HAP-1 (cell line): ENCODE results near the gene ATP9B.

Experiments used
- DNase-seq, 2 experiments: peaks; one replicate each; pipeline ENCODE4 v3.0.0-alpha.2; 2016 to 2020; ENCODE audit warnings: low spot score in 2 of 2
- H3K27me3 ChIP-seq: fragments of 250-450 bp; sonication (Bioruptor Pico); 2 replicates; pipeline ENCODE4 v1.5.1; 2020; ENCODE audit warnings: low read depth, mild to moderate bottlenecking, moderate library complexity
- H3K36me3 ChIP-seq: fragments of 250-450 bp; sonication (Bioruptor Pico); replicated peaks from 2 replicates; pipeline ENCODE4 v1.5.1; 2020; ENCODE audit warnings: mild to moderate bottlenecking
- H3K4me1 ChIP-seq: fragments of 250-450 bp; sonication (Bioruptor Pico); 2 replicates; pipeline ENCODE4 v1.5.1; 2020; ENCODE audit warnings: mild to moderate bottlenecking
- H3K4me3 ChIP-seq: fragments of 250-450 bp; sonication (Bioruptor Pico); 2 replicates; pipeline ENCODE4 v1.5.1; 2020; ENCODE audit warnings: mild to moderate bottlenecking, moderate library complexity
- H3K9me3 ChIP-seq: fragments of 250-450 bp; sonication (Bioruptor Pico); 2 replicates; pipeline ENCODE4 v1.5.1; 2020; ENCODE audit warnings: mild to moderate bottlenecking, moderate library complexity
- in situ Hi-C: fragments of 300-500 bp; cut with MboI; formaldehyde crosslinking; loops from 3 replicates; pipeline ENCODE4 v1.14.3; 2020; ENCODE audit warnings: low sequenced_read_pairs, inconsistent platforms, mixed read lengths

ATP9B gene

DNA sequence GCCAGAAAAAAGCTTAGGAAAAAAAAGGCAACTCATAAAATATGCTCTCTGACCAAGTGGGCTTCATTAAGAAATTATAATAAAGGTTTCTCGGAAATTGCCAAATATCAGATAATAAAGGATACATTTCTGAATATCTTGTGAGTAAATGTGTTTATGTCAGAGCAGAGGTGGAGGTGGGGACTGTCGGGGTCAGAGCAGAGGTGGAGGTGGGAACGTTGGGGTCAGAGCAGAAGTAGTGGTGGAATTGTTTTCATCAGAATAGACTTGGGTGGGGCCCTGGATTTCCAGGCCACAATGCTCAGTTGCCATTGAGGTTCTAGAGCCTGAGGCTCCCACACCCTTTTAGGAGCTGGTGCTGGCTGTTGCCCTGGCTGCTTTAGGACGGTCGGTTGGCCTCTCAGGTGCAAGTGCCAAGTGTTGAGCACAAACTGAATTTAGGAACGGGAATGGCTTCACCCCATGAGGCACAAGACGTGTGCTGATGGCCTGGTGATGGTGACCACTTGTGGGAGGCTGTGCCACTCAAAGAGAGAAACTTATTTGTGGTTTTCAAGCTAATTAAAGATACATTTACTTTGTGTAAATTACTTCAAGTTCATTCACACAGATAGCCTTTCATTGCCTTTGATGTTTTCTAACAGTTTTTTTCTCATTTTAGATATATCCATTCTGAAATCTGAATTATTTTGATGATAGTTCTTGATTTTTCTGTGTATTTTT lies 131.5 kb downstream of the ATP9B start:
- peak in 1 of 2 experiments; percentile 31 for DNase-seq
- Histone ChIP-seq H3K9me3 (no peaks in the 10 kb centered on the region), H3K27me3 (no peaks in the 10 kb centered on the region), H3K4me1 (no peaks in the 10 kb centered on the region), H3K36me3 (no peaks in the 10 kb centered on the region), H3K4me3 (no peak overlapping the region)
- in situ Hi-C loops: no loop called here

GRCh38 chr18:79203017-79203605 lies 133.9 kb downstream of the ATP9B start:
- no peak overlapping the region for H3K4me3 ChIP-seq
- no peaks in the 10 kb centered on the region for H3K9me3 ChIP-seq
- H3K36me3 ChIP-seq: no peaks in the 10 kb centered on the region
- no peak for DNase-seq
- H3K27me3 ChIP-seq: no peaks in the 10 kb centered on the region
- no peaks in the 10 kb centered on the region for H3K4me1 ChIP-seq
- in situ Hi-C loops: no loop called here

DNA sequence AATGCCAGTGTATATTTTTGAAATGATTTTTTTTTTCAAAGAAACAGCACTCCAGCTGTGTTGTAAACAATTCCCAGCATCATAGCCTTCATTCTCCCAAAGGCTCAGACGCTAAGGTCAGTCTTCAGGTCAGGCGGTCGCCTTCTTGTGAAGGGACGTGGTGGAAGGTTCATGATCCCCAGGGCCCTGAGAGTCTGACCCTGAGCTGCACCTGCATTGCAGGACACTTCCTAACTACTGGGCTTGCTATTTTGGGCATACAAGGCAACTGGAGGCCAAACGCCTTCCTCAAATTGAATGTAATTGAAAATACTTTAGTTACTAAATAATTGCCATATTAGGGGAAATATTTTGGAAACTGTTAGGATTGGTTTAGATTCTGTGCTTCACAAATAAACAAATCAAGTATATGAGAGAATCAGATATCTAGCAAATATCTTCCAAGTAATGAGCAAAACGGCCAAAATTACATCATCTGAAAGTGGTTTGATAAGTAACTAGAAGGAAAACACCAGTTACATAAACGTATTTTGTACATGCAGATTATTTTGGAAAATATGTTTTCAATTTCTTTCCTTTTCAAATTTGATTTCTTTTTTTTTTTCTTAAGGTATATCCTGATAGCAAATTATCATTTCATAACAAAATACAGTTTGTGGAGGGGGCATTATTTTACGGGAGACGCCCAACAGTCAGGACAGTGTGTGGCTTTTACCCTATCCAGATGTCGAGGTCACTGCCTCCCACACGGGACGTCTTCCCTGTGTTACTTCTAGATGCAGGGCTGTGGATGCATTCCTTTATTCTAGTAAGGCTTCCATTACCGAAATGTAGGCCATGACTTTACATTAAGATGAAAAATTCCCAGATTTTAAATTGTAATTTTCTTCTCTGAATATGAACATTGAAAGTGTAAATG lies 136.0 kb downstream of the ATP9B start:
- no peak for DNase-seq
- no peaks in the 10 kb centered on the region for H3K27me3 ChIP-seq
- H3K4me3 ChIP-seq: no peak overlapping the region
- H3K36me3 ChIP-seq: no peaks in the 10 kb centered on the region
- no peaks in the 10 kb centered on the region for H3K9me3 ChIP-seq
- in situ Hi-C loops: no loop called here
- H3K4me1 ChIP-seq: no peaks in the 10 kb centered on the region

- H3K4me3 ChIP-seq: no peak overlapping the region
- no peaks in the 10 kb centered on the region for H3K4me1 ChIP-seq
- no peaks in the 10 kb centered on the region for H3K36me3 ChIP-seq
- DNase-seq: no peak
- in situ Hi-C loops: no loop called here
- no peaks in the 10 kb centered on the region for H3K27me3 ChIP-seq
- H3K9me3 ChIP-seq: no peaks in the 10 kb centered on the region
Measured at GRCh38 chr18:79206444-79206843, 137.2 kb downstream of the ATP9B start.

DNA sequence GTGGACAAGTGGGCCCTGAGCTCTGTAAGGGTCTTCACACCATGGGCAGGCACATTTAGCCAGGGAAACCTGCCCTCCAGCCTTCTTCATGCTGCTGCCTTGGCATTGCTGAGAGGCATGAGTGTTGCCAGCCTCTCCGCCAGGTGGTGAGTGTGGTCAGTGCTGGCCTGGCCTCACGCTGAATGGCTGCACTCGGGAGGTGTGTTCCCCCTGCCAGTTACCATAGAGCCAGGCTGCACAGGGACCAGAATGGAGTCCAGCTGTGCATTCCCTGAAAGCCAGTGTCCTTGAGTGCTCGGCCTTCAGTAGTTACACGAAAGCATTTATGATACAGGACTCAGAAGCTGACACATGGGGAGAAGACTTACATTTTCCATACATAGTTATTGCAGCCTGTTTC lies 139.7 kb downstream of the ATP9B start:
- no peaks in the 10 kb centered on the region for H3K27me3 ChIP-seq
- peaks cover 9% of the 10 kb centered on the region for H3K4me1 ChIP-seq
- H3K9me3 ChIP-seq: no peaks in the 10 kb centered on the region
- H3K4me3 ChIP-seq: no peak overlapping the region
- no peak for DNase-seq
- no peaks in the 10 kb centered on the region for H3K36me3 ChIP-seq
- in situ Hi-C loops: no loop called here

DNA sequence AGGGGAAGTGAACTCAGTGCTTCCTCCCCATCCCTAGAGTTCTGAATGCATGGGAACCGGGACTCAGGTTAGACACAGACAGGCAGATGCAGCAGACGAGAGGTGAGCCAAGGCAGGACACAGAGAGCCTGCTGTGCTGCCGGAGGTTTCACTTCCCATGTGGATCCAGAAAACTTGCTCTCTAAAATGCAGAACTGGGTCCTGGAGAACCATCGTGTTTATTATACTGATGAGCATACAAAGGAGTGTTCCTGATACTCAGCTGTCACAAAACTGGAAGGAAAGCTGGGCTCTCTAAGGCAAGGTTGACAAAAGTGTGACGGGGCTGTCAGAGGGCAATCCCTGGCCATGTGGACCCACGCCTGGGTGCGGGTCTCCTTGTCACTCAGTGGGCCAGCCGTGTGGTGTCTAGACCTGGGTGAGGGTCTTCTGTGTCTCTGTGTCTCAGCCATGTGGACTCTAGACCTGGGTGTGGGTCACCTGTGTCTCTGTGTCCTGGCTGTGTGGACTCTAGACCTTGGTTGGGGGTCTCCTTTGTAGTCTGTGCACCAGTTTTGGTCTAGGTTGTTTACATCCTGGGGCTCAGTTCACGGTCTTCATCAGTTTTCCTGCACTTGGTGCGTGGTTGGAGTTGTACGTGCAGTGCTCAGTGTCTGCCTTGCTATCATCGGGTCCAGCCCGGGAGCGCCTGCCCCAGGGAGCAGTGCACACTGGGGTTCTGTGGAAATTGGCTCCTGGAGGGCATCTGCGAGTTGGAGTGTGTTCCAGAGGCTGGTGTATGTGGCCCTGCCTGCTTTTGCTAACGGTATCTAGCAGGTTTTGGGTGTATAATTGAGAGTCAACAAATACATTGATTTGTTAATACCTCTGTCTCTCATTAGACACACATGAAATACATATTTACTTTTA lies 141.1 kb downstream of the ATP9B start:
- H3K36me3 ChIP-seq: no peaks in the 10 kb centered on the region
- H3K27me3 ChIP-seq: no peaks in the 10 kb centered on the region
- in situ Hi-C loops: no loop called here
- H3K9me3 ChIP-seq: no peaks in the 10 kb centered on the region
- DNase-seq: no peak
- H3K4me3 ChIP-seq: no peak overlapping the region
- H3K4me1 ChIP-seq: peaks cover 9% of the 10 kb centered on the region

GRCh38 chr18:79211844-79212243 lies 142.7 kb downstream of the ATP9B start:
- in situ Hi-C loops: no loop called here
- H3K36me3 ChIP-seq: no peaks in the 10 kb centered on the region
- no peaks in the 10 kb centered on the region for H3K9me3 ChIP-seq
- no peaks in the 10 kb centered on the region for H3K27me3 ChIP-seq
- no peak overlapping the region for H3K4me3 ChIP-seq
- DNase-seq: peak in 1 of 2 experiments; percentile 51
- peaks cover 9% of the 10 kb centered on the region for H3K4me1 ChIP-seq

- no peak overlapping the region for H3K4me3 ChIP-seq
- no peaks in the 10 kb centered on the region for H3K9me3 ChIP-seq
- in situ Hi-C loops: no loop called here
- no peak for DNase-seq
- peaks cover 9% of the 10 kb centered on the region for H3K4me1 ChIP-seq
- no peaks in the 10 kb centered on the region for H3K27me3 ChIP-seq
- H3K36me3 ChIP-seq: no peaks in the 10 kb centered on the region
Measured at GRCh38 chr18:79214056-79214455, 144.9 kb downstream of the ATP9B start.

GRCh38 chr18:79216176-79216575 lies 147.0 kb downstream of the ATP9B start:
- in situ Hi-C loops: no loop called here
- Histone ChIP-seq H3K36me3 (no peaks in the 10 kb centered on the region), H3K9me3 (no peaks in the 10 kb centered on the region), H3K27me3 (no peaks in the 10 kb centered on the region), H3K4me1 (peaks cover 9% of the 10 kb centered on the region), H3K4me3 (no peak overlapping the region)
- no peak for DNase-seq

DNA sequence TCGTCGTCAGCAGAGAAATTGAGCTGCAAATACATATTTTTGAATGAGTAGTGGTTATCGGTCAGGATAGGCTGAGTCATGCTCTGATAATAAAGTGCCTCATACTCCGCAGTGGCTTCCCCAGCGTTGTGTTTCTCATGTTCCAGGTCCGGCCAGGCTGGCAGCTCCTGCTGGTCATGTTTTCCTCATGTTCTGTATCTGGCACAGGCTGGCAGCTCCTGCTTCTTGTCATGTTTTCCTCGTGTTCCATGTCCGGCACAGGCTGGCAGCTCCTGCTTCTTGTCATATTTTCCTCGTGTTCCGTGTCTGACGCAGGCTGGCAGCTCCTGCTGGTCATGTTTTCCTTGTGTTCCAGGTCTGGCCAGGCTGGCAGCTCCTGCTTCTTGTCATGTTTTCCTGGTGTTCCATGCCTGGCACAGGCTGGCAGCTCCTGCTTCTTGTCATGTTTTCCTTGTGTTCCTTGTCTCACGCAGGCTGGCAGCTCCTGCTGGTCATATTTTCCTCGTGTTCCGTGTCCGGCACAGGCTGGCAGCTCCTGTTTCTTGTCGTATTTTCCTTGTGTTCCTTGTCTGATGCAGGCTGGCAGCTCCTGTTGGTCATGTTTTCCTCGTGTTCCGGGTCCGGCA lies 148.9 kb downstream of the ATP9B start:
- no peaks in the 10 kb centered on the region for H3K36me3 ChIP-seq
- no peak overlapping the region for H3K4me3 ChIP-seq
- no peak for DNase-seq
- in situ Hi-C loops: no loop called here
- no peaks in the 10 kb centered on the region for H3K27me3 ChIP-seq
- H3K4me1 ChIP-seq: no peaks in the 10 kb centered on the region
- H3K9me3 ChIP-seq: no peaks in the 10 kb centered on the region

DNA sequence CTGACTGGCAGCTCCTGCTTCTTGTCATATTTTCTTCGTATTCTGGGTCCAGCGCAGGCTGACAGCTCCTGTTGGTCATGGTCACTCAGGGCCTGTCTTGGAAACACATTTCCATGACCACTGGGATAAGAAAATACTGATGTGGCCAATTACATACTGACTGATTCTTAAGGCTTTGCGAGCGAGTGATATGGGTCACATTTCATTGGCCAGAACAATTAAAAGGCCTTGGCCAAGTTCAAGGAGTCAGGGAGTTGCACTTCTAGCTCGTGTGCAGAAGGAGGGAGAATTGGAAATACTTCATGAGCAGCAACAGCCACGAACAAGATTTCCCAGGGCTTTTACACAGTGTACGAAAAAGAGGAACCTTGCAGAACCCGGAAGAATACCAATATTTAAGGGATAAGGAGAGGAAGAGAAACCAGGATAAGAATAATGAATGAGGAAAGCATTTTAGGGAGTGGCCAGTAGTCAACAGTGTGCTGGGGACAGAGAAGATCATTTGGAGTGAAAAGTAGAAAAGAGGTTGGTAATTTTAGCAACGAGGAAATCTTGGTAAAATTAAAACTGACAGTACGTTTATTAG lies 149.5 kb downstream of the ATP9B start:
- H3K9me3 ChIP-seq: no peaks in the 10 kb centered on the region
- in situ Hi-C loops: no loop called here
- H3K27me3 ChIP-seq: no peaks in the 10 kb centered on the region
- H3K4me1 ChIP-seq: no peaks in the 10 kb centered on the region
- no peaks in the 10 kb centered on the region for H3K36me3 ChIP-seq
- DNase-seq: no peak
- no peak overlapping the region for H3K4me3 ChIP-seq

DNA sequence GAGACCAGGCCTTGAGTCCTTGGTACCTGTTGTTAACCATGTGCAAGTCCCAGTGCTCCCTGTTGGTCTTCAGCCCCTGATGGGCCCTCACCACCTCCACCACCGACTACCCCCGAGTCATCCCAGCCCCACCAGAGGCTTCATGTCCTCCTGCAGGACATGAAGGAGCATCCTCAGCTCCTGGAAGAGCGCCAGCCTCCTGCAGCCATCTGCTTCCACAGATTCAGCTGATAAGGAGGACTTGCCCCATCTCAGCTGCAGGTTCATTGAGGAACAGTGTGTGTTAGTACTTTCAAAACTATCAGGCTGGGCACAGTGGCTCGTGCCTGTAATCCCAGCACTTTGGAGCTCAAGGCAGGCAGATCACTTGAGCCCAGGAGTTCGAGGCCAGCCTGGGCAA lies 151.9 kb downstream of the ATP9B start:
- in situ Hi-C loops: no loop called here
- no peak for DNase-seq
- no peak overlapping the region for H3K4me3 ChIP-seq
- H3K4me1 ChIP-seq: no peaks in the 10 kb centered on the region
- no peaks in the 10 kb centered on the region for H3K36me3 ChIP-seq
- H3K27me3 ChIP-seq: no peaks in the 10 kb centered on the region
- no peaks in the 10 kb centered on the region for H3K9me3 ChIP-seq

DNA sequence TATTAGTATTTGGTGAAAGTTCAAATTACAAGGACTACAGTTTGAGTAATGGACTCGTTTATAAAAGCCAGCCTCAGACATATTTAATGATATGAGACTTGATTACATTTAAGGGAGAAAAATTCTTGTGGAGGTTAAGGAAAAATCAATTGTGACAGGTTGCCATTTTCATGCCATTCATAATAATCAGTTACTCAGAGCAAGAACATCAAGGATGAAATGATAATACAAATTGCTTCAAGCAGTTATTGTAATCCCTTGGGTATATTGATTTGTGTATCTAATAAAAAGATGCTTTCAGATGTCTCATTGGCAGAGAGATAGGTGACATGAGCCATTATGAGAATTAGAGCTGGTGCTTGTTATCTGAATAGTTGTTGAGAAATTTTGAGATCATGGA lies 153.6 kb downstream of the ATP9B start:
- no peaks in the 10 kb centered on the region for H3K27me3 ChIP-seq
- in situ Hi-C loops: no loop called here
- H3K9me3 ChIP-seq: no peaks in the 10 kb centered on the region
- DNase-seq: no peak
- H3K36me3 ChIP-seq: no peaks in the 10 kb centered on the region
- H3K4me3 ChIP-seq: no peak overlapping the region
- H3K4me1 ChIP-seq: no peaks in the 10 kb centered on the region
